Activated CD4-positive, alpha-beta T cell treated with anti-CD3 and anti-CD28 coated beads, Interleukin-2, amount 50 U/mL, for 4 hours (primary cell): ENCODE data around the gene HIP1R.

Experiments used
- DNase-seq, 2 experiments: peaks; one replicate each; pipeline ENCODE4 v3.0.0-alpha.2; 2020

HIP1R gene

GRCh38 chr12:122830517-122831214 is 4.6 kb upstream of the HIP1R start:
- DNase-seq = no peak

GRCh38 chr12:122834104-122834920 is 945 bp upstream of the HIP1R start:
- DNase-seq = no peak

- DNase-seq = no peak
Measured at GRCh38 chr12:122835750-122836026, 431 bp downstream of the HIP1R start.

- peak; percentile 33 to 37 for DNase-seq
Measured at GRCh38 chr12:122836027-122836921, 1.0 kb downstream of the HIP1R start.

GRCh38 chr12:122837306-122838265 is 2.3 kb downstream of the HIP1R start:
- no peak for DNase-seq

- no peak for DNase-seq
Measured at GRCh38 chr12:122838841-122839240, 3.6 kb downstream of the HIP1R start.

GRCh38 chr12:122839907-122840554 is 4.8 kb downstream of the HIP1R start:
- DNase-seq = no peak

- no peak for DNase-seq
Measured at GRCh38 chr12:122840580-122841513, 5.6 kb downstream of the HIP1R start.

GRCh38 chr12:122841544-122842321 is 6.5 kb downstream of the HIP1R start:
- no peak for DNase-seq

GRCh38 chr12:122842505-122843405 is 7.5 kb downstream of the HIP1R start:
- DNase-seq = no peak

GRCh38 chr12:122843455-122843854 is 8.2 kb downstream of the HIP1R start:
- no peak for DNase-seq

GRCh38 chr12:122844366-122844971 is 9.2 kb downstream of the HIP1R start:
- DNase-seq = no peak

- DNase-seq = no peak
Measured at GRCh38 chr12:122845041-122845864, 10.0 kb downstream of the HIP1R start.

GRCh38 chr12:122845865-122846621 is 10.8 kb downstream of the HIP1R start:
- DNase-seq = no peak

- no peak for DNase-seq
Measured at GRCh38 chr12:122846622-122847515, 11.6 kb downstream of the HIP1R start.

GRCh38 chr12:122847516-122847836 is 12.2 kb downstream of the HIP1R start:
- DNase-seq = no peak
